ENCODE data around the gene RNF31. TPM values are rescaled to one million over a fixed set of nuclear protein-coding genes. Genes with fewer than 3 reads are reported as not detected.
A peak's percentile ranks its signal among the peaks of the same experiment; 100 is the strongest.

RNF31 gene
- total and polyA plus RNA-seq, 2 of the 13 experiments (the other 11 are each of a cell fraction or from before 2014, with no cell fraction given): 48.2 to 86.8 TPM

GRCh38 chr14:24113801-24114531 lies 33.3 kb upstream of the RNF31 start (continued):
- TF ChIP-seq ZNF615 (CRISPR knock-in tag; IDR thresholded peaks at IDR 0.05; ENCODE audit: borderline replicate concordance): peak; percentile 98
- peak; percentile 85; the same call in 1 of the 2 replicates for TF ChIP-seq ZBTB33 (CRISPR knock-in tag; IDR thresholded peaks at IDR 0.05)
- TF ChIP-seq MIER2 (CRISPR knock-in tag; IDR thresholded peaks at IDR 0.05): peak; percentile 77; the same call in 1 of the 2 replicates
- TF ChIP-seq GTF2F1 (IDR thresholded peaks at IDR 0.05; ENCODE audit: low read length): peak; percentile 69; the same call in 1 of the 2 replicates
- TF ChIP-seq SP140L (CRISPR knock-in tag; IDR thresholded peaks at IDR 0.05; ENCODE audit: borderline replicate concordance): peak; percentile 95; the same call in 1 of the 2 replicates
- peak; percentile 99 for TF ChIP-seq HOMEZ (CRISPR knock-in tag; IDR thresholded peaks at IDR 0.05; ENCODE audit: low read depth)
- peak; percentile 85 for TF ChIP-seq AGO1 (IDR thresholded peaks at IDR 0.05; ENCODE audit: low read depth, low read length, poor library complexity, severe bottlenecking)
- TF ChIP-seq ZNF260 (CRISPR knock-in tag; IDR thresholded peaks at IDR 0.05; ENCODE audit: borderline replicate concordance, low read depth): 0 out of 2 replicates have a peak, but pooled peaks have one; percentile 89
- peak; percentile 99 for TF ChIP-seq ZFY (CRISPR knock-in tag; IDR thresholded peaks at IDR 0.05)
- TF ChIP-seq ZNF782 (CRISPR knock-in tag; IDR thresholded peaks at IDR 0.05; ENCODE audit: borderline replicate concordance): no peak; the same call in none of the 2 replicates
- TF ChIP-seq TAF15 (IDR thresholded peaks at IDR 0.05; ENCODE audit: low read depth, low read length, poor library complexity, severe bottlenecking): peak; percentile 100
- TF ChIP-seq ZNF879 (CRISPR knock-in tag; IDR thresholded peaks at IDR 0.05): peak; percentile 96; the same call in 1 of the 2 replicates
- no peak for TF ChIP-seq SUZ12 (IDR thresholded peaks at IDR 0.05; ENCODE audit: low read depth, low read length)
- peak; percentile 92 for TF ChIP-seq MXD1 (CRISPR knock-in tag; IDR thresholded peaks at IDR 0.05)
- TF ChIP-seq ZNF253 (CRISPR knock-in tag; IDR thresholded peaks at IDR 0.05; ENCODE audit: borderline replicate concordance): peak; percentile 89; the same call in 1 of the 2 replicates
- 0 out of 2 replicates have a peak, but pooled peaks have one; percentile 12 for TF ChIP-seq ZNF326 (CRISPR knock-in tag; IDR thresholded peaks at IDR 0.05; ENCODE audit: borderline replicate concordance)
- no peak for TF ChIP-seq SCMH1 (CRISPR knock-in tag; IDR thresholded peaks at IDR 0.05; ENCODE audit: borderline replicate concordance)
- 0 out of 2 replicates have a peak, but pooled peaks have one; percentile 31 for TF ChIP-seq CBX2 (IDR thresholded peaks at IDR 0.05; ENCODE audit: low read depth, low read length)
- 0 out of 2 replicates have a peak, but pooled peaks have one; percentile 8 for TF ChIP-seq CBX2 (CRISPR knock-in tag; IDR thresholded peaks at IDR 0.05; ENCODE audit: low read depth)
- TF ChIP-seq MXD3 (CRISPR knock-in tag; IDR thresholded peaks at IDR 0.05): peak; percentile 96
- TF ChIP-seq ZNF503 (CRISPR knock-in tag; IDR thresholded peaks at IDR 0.05): peak; percentile 95

Measured in HepG2 (cell line).